Measurements from ENCODE around the gene EXOC2.

GRCh38 chr6:572596-573265, 120.2 kb downstream of the EXOC2 start:
- TF ChIP-seq CTCF (IDR thresholded peaks at IDR 0.05; ENCODE audit: low read depth, low read length, poor library complexity, severe bottlenecking) (no peak), EZH2phosphoT487 (IDR thresholded peaks at IDR 0.05; ENCODE audit: borderline replicate concordance, low read length) (no peak)

Measured in DOHH2 (cell line).